ENCODE data around the gene SYNGR3. TPM values are rescaled to one million over a fixed set of nuclear protein-coding genes. Genes with fewer than 3 reads are reported as not detected.

Gene SYNGR3
- total RNA-seq, 1 experiment from 2014 or later = 11.9 TPM

DNA sequence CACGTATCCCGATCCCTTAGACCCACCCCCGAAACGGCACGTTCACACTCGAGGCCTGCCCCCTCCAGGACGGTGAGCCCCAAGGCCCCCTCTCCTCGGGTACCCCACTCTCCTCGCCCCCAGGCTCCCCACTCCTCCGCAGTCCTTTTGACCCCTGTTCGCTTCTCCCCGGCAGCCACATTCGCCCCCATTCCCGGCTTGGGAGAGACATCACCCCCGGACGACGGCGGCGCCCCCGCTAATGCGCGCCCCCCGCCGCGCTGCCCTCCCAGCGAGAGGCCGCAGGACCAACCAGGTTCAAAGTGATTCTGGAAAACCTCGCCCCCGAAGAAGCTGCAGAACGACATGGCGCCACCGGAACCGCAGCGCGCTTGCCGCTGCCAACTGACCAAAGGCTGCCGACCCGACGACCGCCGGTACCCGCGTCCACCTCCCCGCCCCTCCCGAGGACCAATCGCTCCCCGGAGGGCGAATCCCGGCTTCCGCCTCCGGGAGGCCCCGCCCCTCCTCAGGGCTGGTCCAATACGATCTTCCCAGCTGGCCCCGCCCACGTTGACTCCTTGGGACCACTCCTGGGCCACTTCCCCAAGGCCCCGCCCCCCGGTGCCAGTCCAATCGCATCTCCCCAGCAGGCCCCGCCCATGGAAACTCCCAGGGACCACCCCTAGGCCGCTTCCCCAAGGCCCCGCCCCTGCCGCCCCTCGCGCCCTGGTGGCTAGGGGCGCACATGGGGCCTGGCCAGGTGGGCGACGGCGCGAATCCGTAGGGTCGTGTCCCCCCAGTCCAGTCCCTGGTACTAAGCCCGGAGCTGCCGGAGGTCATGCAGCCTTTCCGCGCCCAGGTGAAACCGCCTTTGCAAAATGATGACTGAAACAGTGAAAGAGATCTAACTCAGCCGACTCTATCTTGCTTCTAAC lies 46.7 kb upstream of the SYNGR3 start, which contains the start of gene MSRB1:
MSRB1 (minus strand) TSS at position 390 of the 917 bp plus-strand sequence; CDS start at position 347, 43 bp downstream.
- TF ChIP-seq, protein P1, sequence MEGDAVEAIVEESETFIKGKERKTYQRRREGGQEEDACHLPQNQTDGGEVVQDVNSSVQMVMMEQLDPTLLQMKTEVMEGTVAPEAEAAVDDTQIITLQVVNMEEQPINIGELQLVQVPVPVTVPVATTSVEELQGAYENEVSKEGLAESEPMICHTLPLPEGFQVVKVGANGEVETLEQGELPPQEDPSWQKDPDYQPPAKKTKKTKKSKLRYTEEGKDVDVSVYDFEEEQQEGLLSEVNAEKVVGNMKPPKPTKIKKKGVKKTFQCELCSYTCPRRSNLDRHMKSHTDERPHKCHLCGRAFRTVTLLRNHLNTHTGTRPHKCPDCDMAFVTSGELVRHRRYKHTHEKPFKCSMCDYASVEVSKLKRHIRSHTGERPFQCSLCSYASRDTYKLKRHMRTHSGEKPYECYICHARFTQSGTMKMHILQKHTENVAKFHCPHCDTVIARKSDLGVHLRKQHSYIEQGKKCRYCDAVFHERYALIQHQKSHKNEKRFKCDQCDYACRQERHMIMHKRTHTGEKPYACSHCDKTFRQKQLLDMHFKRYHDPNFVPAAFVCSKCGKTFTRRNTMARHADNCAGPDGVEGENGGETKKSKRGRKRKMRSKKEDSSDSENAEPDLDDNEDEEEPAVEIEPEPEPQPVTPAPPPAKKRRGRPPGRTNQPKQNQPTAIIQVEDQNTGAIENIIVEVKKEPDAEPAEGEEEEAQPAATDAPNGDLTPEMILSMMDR (conservative IDR thresholded peaks at IDR 0.05) = peak; percentile 10; the same call in 1 of the 3 replicates
- DNase-seq = peak; percentile 100
- H3K9ac ChIP-seq (ENCODE audit: extremely low read depth, insufficient read length, low read length) = peak within 1 kb of the TSS; percentile 50
- no peaks in the 10 kb centered on the region for H3K79me2 ChIP-seq (ENCODE audit: insufficient read depth, low read length)
- no CpG with 5 or more reads among the region's 77 CpGs for WGBS (ENCODE audit: extremely low coverage, insufficient read length, low lambda C conversion rate)
- no peak within 1 kb of the TSS for H3T11ph ChIP-seq (ENCODE audit: low read length)
- H3K36me3 Mint-ChIP-seq (ENCODE audit: insufficient read depth in 1 of 3, low read depth in 3 of 3) = peaks cover 8 to 19% (median 14%) of the 10 kb centered on the region in 3 experiments; a peak in 6 of 7 replicates
- no peak within 1 kb of the TSS for H2AK5ac ChIP-seq (ENCODE audit: insufficient read length, low read length)
- H3K56ac ChIP-seq (ENCODE audit: insufficient read length, low read depth, low read length) = no peak within 1 kb of the TSS
- no peak within 1 kb of the TSS for H2AFZ ChIP-seq (ENCODE audit: low read length)
- H4K91ac ChIP-seq (ENCODE audit: insufficient read length, low read depth, low read length) = no peak within 1 kb of the TSS
- H2BK120ac ChIP-seq (ENCODE audit: low read depth, low read length, poor library complexity, severe bottlenecking) = no peak within 1 kb of the TSS
- no peak within 1 kb of the TSS for H2BK12ac ChIP-seq (ENCODE audit: insufficient read length, low read depth, low read length)
- H3K27me3 Mint-ChIP-seq (ENCODE audit: low read depth) = no peaks in the 10 kb centered on the region; the same call in 1 of the 2 replicates
- no peaks in the 10 kb centered on the region for H3K9me3 ChIP-seq (ENCODE audit: control insufficient read depth, low read depth, low read length)
- peak within 1 kb of the TSS; percentile 42 for H3K14ac ChIP-seq (ENCODE audit: insufficient read depth, low read length)
- H4K8ac ChIP-seq (replicated peaks; ENCODE audit: insufficient read length, low read depth, low read length) = no peak within 1 kb of the TSS
- H3K4me1 Mint-ChIP-seq = peaks cover 15 to 23% of the 10 kb centered on the region in 2 experiments
- peak within 1 kb of the TSS; percentile 70 for H3K4me2 ChIP-seq (ENCODE audit: insufficient read depth, insufficient read length, low read length)
- H3K4ac ChIP-seq (ENCODE audit: low read depth, low read length) = no peak within 1 kb of the TSS; the same call in 1 of the 2 replicates
- no peak within 1 kb of the TSS for H4K5ac ChIP-seq (ENCODE audit: insufficient read length, low read depth, low read length)
- no peaks in the 10 kb centered on the region for H4K20me1 ChIP-seq (ENCODE audit: control insufficient read depth, insufficient read depth, insufficient read length)
- H2BK20ac ChIP-seq (ENCODE audit: low read depth, low read length, poor library complexity, severe bottlenecking) = no peak within 1 kb of the TSS
- peaks cover 4% of the 10 kb centered on the region; the same call in 1 of the 2 replicates for H3K4me1 ChIP-seq (ENCODE audit: insufficient read depth, low read length)
- H3K9me3 Mint-ChIP-seq = no peaks in the 10 kb centered on the region
- H3K4me3 Mint-ChIP-seq = peak within 1 kb of the TSS; percentile 88 to 93
- H2BK5ac ChIP-seq (ENCODE audit: insufficient read length, low read length) = no peak within 1 kb of the TSS
- H3K23ac ChIP-seq (ENCODE audit: insufficient read length, low read depth, low read length) = no peak within 1 kb of the TSS
- peak within 1 kb of the TSS in 2 of 3 experiments; percentile 85 to 88; a peak in 1 of 7 replicates for H3K27ac Mint-ChIP-seq
- H3K23me2 ChIP-seq (ENCODE audit: insufficient read length, low read depth, low read length, poor library complexity, severe bottlenecking) = peaks cover 7% of the 10 kb centered on the region
- H3K18ac ChIP-seq (ENCODE audit: insufficient read length, low read depth, low read length) = peak within 1 kb of the TSS; percentile 81
- no peaks in the 10 kb centered on the region for H3K27me3 ChIP-seq (ENCODE audit: insufficient read depth, low read length)
- no peaks in the 10 kb centered on the region for H3K79me1 ChIP-seq (ENCODE audit: insufficient read depth, low read depth, low read length, poor library complexity, severe bottlenecking)
- no peak within 1 kb of the TSS for H3K27ac ChIP-seq (ENCODE audit: insufficient read length, low read depth, low read length)
- H2BK15ac ChIP-seq (ENCODE audit: low read depth, low read length) = no peak within 1 kb of the TSS
